Measurements from ENCODE around the gene SLC9C2.

- TF ChIP-seq POLR2A (IDR thresholded peaks at IDR 0.05), result no peak
- TF ChIP-seq CTCF (IDR thresholded peaks at IDR 0.05 in 4 of 5, conservative IDR thresholded peaks at IDR 0.05 in 1 of 5), result no peak
Observed at GRCh38 chr1:173573596-173573995, 29.3 kb downstream of the SLC9C2 start.
